Suprapubic skin (tissue), 4 donors: ENCODE results near the gene COG5. TPM values are rescaled to one million over a fixed set of nuclear protein-coding genes. Genes with fewer than 3 reads are reported as not detected.

ENCODE experiments used
- DNase-seq, 2 donors: peaks; one replicate each; pipeline ENCODE4 v3.0.0-alpha.2; 2019; ENCODE audit warnings: low spot score in 2 of 2
- H3K27ac ChIP-seq: fragments of 200-600 bp; sonication (generic); one replicate; pipeline ENCODE4 v1.5.1; 2019
- H3K27me3 ChIP-seq: fragments of 200-600 bp; sonication (generic); one replicate; pipeline ENCODE4 v1.5.1; 2019
- H3K36me3 ChIP-seq: fragments of 200-600 bp; sonication (generic); one replicate; pipeline ENCODE4 v1.5.1; 2019
- H3K4me1 ChIP-seq: fragments of 200-600 bp; sonication (generic); one replicate; pipeline ENCODE4 v1.5.1; 2019
- H3K4me3 ChIP-seq: fragments of 200-600 bp; sonication (generic); one replicate; pipeline ENCODE4 v1.5.1; 2019; ENCODE audit warnings: mild to moderate bottlenecking
- H3K9me3 ChIP-seq: fragments of 200-600 bp; sonication (generic); one replicate; pipeline ENCODE4 v1.5.1; 2019
- EP300 ChIP-seq: sonication (generic); formaldehyde crosslinking; IDR thresholded peaks from one replicate; pipeline ENCODE4 v1.6.1; 2017; ENCODE audit warnings: antibody characterized with exemption
- POLR2A ChIP-seq, 2 donors: fragments of 450-650 bp; IDR thresholded peaks; one replicate each; pipeline ENCODE4 v1.6.1; 2017; ENCODE audit warnings: antibody characterized with exemption in 2 of 2, mild to moderate bottlenecking in 2 of 2, moderate library complexity in 2 of 2
- POLR2AphosphoS5 ChIP-seq, 3 donors: sonication (generic); formaldehyde crosslinking; IDR thresholded peaks; one replicate each; pipeline ENCODE4 v1.6.1; 2017; ENCODE audit warnings: antibody characterized with exemption in 3 of 3
- WGBS: methylation state at CpG from one replicate; pipeline ENCODE4 v1.1.5; 2018; 5-methylcytosine and 5-hydroxymethylcytosine counted together
- total RNA-seq, 4 donors: library from RNA; depleted of rRNA; stranded (reverse); fragments of >200 nt; gene quantifications; one replicate each; pipeline ENCODE4 v1.1.0, GENCODE V29; 2016
- TF ChIP-seq, protein P1 (sequence below), 2 donors: fragments of 200-600 bp in 1 of 2; fragments of 450-650 bp in 1 of 2; sonication (generic) in 1 of 2; IDR thresholded peaks; one replicate each; pipeline ENCODE4 v1.5.1; 2016 to 2019; ENCODE audit warnings: antibody characterized with exemption in 2 of 2, mild to moderate bottlenecking in 1 of 2, moderate library complexity in 1 of 2

COG5 gene
- total RNA-seq, 4 donors from 2014 or later: 31.1 to 60.1 (median 53.7) TPM

- Histone ChIP-seq H3K36me3 (no peaks in the 10 kb centered on the region), H3K27me3 (no peaks in the 10 kb centered on the region), H3K4me3 (no peak overlapping the region), H3K27ac (no peak overlapping the region), H3K4me1 (peaks cover 20% of the 10 kb centered on the region), H3K9me3 (no peaks in the 10 kb centered on the region)
- TF ChIP-seq POLR2AphosphoS5 (IDR thresholded peaks at IDR 0.05): no peak
- no peak for TF ChIP-seq EP300
- TF ChIP-seq, protein P1, sequence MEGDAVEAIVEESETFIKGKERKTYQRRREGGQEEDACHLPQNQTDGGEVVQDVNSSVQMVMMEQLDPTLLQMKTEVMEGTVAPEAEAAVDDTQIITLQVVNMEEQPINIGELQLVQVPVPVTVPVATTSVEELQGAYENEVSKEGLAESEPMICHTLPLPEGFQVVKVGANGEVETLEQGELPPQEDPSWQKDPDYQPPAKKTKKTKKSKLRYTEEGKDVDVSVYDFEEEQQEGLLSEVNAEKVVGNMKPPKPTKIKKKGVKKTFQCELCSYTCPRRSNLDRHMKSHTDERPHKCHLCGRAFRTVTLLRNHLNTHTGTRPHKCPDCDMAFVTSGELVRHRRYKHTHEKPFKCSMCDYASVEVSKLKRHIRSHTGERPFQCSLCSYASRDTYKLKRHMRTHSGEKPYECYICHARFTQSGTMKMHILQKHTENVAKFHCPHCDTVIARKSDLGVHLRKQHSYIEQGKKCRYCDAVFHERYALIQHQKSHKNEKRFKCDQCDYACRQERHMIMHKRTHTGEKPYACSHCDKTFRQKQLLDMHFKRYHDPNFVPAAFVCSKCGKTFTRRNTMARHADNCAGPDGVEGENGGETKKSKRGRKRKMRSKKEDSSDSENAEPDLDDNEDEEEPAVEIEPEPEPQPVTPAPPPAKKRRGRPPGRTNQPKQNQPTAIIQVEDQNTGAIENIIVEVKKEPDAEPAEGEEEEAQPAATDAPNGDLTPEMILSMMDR (IDR thresholded peaks at IDR 0.05): no peak
- TF ChIP-seq POLR2A (IDR thresholded peaks at IDR 0.05): no peak
- no peak for DNase-seq
These were observed 60.0 kb downstream of the COG5 start for GRCh38 chr7:107503687-107504086.

- TF ChIP-seq, protein P1 (IDR thresholded peaks at IDR 0.05): no peak
- TF ChIP-seq POLR2AphosphoS5 (IDR thresholded peaks at IDR 0.05) (no peak), POLR2A (IDR thresholded peaks at IDR 0.05) (no peak), EP300 (no peak)
- H3K27ac ChIP-seq: no peak overlapping the region
These were observed 60.9 kb downstream of the COG5 start for GRCh38 chr7:107502797-107503196.

GRCh38 chr7:107502154-107502553 is 61.6 kb downstream of the COG5 start:
- Histone ChIP-seq H3K4me3 (no peak overlapping the region), H3K4me1 (peaks cover 19% of the 10 kb centered on the region), H3K27ac (no peak overlapping the region), H3K9me3 (no peaks in the 10 kb centered on the region), H3K27me3 (no peaks in the 10 kb centered on the region), H3K36me3 (no peaks in the 10 kb centered on the region)
- 95% methylated on average over 3 of the region's 3 CpGs for WGBS
- DNase-seq: no peak
- TF ChIP-seq POLR2A (IDR thresholded peaks at IDR 0.05) (no peak), EP300 (no peak), POLR2AphosphoS5 (IDR thresholded peaks at IDR 0.05) (no peak)
- TF ChIP-seq, protein P1 (IDR thresholded peaks at IDR 0.05): no peak

More at GRCh38 chr7:107502797-107503196, 60.9 kb downstream of the COG5 start:
- no peaks in the 10 kb centered on the region for H3K36me3 ChIP-seq
- H3K4me3 ChIP-seq: no peak overlapping the region
- WGBS: 94% methylated on average over 2 of the region's 2 CpGs
- no peaks in the 10 kb centered on the region for H3K27me3 ChIP-seq
- H3K4me1 ChIP-seq: peaks cover 20% of the 10 kb centered on the region
- H3K9me3 ChIP-seq: no peaks in the 10 kb centered on the region
- DNase-seq: no peak

GRCh38 chr7:107501593-107501992 is 62.1 kb downstream of the COG5 start:
- TF ChIP-seq, protein P1 (IDR thresholded peaks at IDR 0.05): peak in 1 of 2 donors; percentile 10
- no peak for TF ChIP-seq POLR2AphosphoS5 (IDR thresholded peaks at IDR 0.05)
- H3K36me3 ChIP-seq: no peaks in the 10 kb centered on the region
- H3K4me3 ChIP-seq: no peak overlapping the region
- H3K27me3 ChIP-seq: no peaks in the 10 kb centered on the region
- no peak overlapping the region for H3K27ac ChIP-seq
- H3K4me1 ChIP-seq: peaks cover 14% of the 10 kb centered on the region
- DNase-seq: no peak
- H3K9me3 ChIP-seq: no peaks in the 10 kb centered on the region
- WGBS: 62% methylated on average over 1 of the region's 1 CpG

DNA sequence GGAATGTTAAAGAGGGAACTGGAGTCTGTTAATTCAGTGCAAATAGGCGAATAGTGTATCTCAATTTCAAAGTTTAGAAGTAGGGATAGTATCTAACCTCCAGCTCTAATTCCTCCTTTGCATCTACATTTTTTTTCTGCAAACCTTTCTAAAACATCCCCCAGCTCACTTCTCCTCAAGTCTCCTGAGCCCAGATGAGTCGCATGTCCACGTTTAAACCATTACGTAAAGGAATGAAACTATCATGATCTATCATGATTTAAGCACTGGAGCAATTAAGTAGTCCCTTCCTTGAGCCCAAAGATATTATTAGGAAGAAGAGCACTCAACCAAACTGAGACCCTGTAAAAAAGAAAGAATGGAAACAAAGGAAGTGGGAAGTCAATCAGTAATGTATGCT is 64.0 kb downstream of the COG5 start:
- H3K4me3 ChIP-seq: no peak overlapping the region
- no peaks in the 10 kb centered on the region for H3K9me3 ChIP-seq
- H3K4me1 ChIP-seq: no peaks in the 10 kb centered on the region
- no peak for DNase-seq
- WGBS: 84% methylated on average over 4 of the region's 4 CpGs
- no peak overlapping the region for H3K27ac ChIP-seq
- TF ChIP-seq, protein P1 (IDR thresholded peaks at IDR 0.05): no peak
- no peaks in the 10 kb centered on the region for H3K36me3 ChIP-seq
- H3K27me3 ChIP-seq: no peaks in the 10 kb centered on the region
